K562 (cell line): ENCODE measurements around the gene CCDC85A. TPM values are rescaled to one million over a fixed set of nuclear protein-coding genes. Genes with fewer than 3 reads are reported as not detected.

Source experiments
- ATAC-seq: fragments of 200-7000 bp; cut with Tn5 transposase; 3 replicates; pipeline ENCODE4 v1.9.1; 2020; ENCODE audit warnings: moderate library complexity
- BruUV-seq: library from RNA; stranded (reverse); fragments of 400-500 nt; replicated peaks from 2 replicates; lab custom pipeline; 2021; lab: Mats Ljungman, UMichigan
- CTCF ChIA-PET: fragments of 300-600 bp; formaldehyde crosslinking; extraction: SDS; loops from one replicate; lab custom pipeline; 2021; ENCODE audit warnings: low intra/inter-chr PET ratio; lab: Yijun Ruan, JAX
- POLR2A ChIA-PET: fragments of 300-600, 350-650 bp; sonication (Branson Sonifier 250); formaldehyde crosslinking; extraction: SDS; loops from one replicate; lab custom pipeline; 2021; ENCODE audit warnings: antibody characterized with exemption, inconsistent platforms; lab: Yijun Ruan, JAX
- DNase-seq, 4 experiments: peaks; one replicate each; pipeline versions ENCODE4 v3.0.0 to v3.0.0-alpha.2; 2011 to 2018; ENCODE audit warnings: low spot score in 3 of 4, mixed read lengths in 3 of 4; ENCODE audit errors: extremely low read depth in 1 of 4
- FAIRE-seq: peaks from 2 replicates; lab custom pipeline; 2011; peaks lifted over from hg19 to GRCh38; lab: Jason Lieb, UNC
- H2AFZ ChIP-seq: 2 replicates; pipeline ENCODE4 v1.6.0; 2011; ENCODE audit warnings: low read depth, low read length, control low read depth, inconsistent platforms
- H3K27ac ChIP-seq: fragments of 200-600 bp; 3 replicates; pipeline ENCODE4 v1.8.0; 2011; ENCODE audit warnings: low read depth, mild to moderate bottlenecking, control low read depth, inconsistent platforms, low read length, moderate library complexity, mixed read lengths; ENCODE audit errors: extremely low read depth
- H3K27me3 ChIP-seq, 2 experiments: fragments of 300-600 bp in 1 of 2; 2 replicates in 1 of 2; 3 replicates in 1 of 2; pipeline versions ENCODE4 v1.6.0 to v1.8.0; 2011; ENCODE audit warnings: inconsistent platforms in 2 of 2, low read length in 2 of 2, mild to moderate bottlenecking in 1 of 2, mixed read lengths in 1 of 2, moderate library complexity in 1 of 2; ENCODE audit not compliant: control insufficient read depth in 2 of 2, insufficient read depth in 2 of 2
- H3K36me3 ChIP-seq: fragments of 300-600 bp; 3 replicates; pipeline ENCODE4 v1.8.0; 2011; ENCODE audit warnings: mild to moderate bottlenecking, low read length, inconsistent platforms; ENCODE audit not compliant: control insufficient read depth, insufficient read depth
- H3K4me1 ChIP-seq, 2 experiments: fragments of 200-600 bp in 1 of 2; replicated peaks in 1 of 2; 2 replicates in 1 of 2; 3 replicates in 1 of 2; pipeline versions ENCODE4 v1.5.1 to v1.8.0; 2011; ENCODE audit warnings: inconsistent platforms in 2 of 2, low read length in 2 of 2, mild to moderate bottlenecking in 1 of 2, mixed read lengths in 1 of 2, moderate library complexity in 1 of 2; ENCODE audit not compliant: control insufficient read depth in 2 of 2, insufficient read depth in 2 of 2
- H3K4me2 ChIP-seq: 2 replicates; pipeline ENCODE4 v1.6.1; 2011; ENCODE audit warnings: low read length, control low read depth, inconsistent platforms, mixed read lengths; ENCODE audit not compliant: insufficient read depth
- H3K4me3 ChIP-seq: fragments of 200-600 bp; sonication (generic), shearing (Covaris generic); 2 replicates; pipeline ENCODE4 v1.5.1; 2016; ENCODE audit warnings: control low read depth, inconsistent platforms
- H3K79me2 ChIP-seq: fragments of 200-600 bp; 3 replicates; pipeline ENCODE4 v1.8.0; 2011; ENCODE audit warnings: low read length, inconsistent platforms; ENCODE audit not compliant: control insufficient read depth, insufficient read depth
- H3K9ac ChIP-seq, 2 experiments: 2 replicates each; pipeline versions ENCODE4 v1.6.0 to v1.6.1; 2011; ENCODE audit warnings: low read depth in 2 of 2, low read length in 2 of 2, control low read depth in 1 of 2, inconsistent platforms in 1 of 2, mild to moderate bottlenecking in 1 of 2, mixed read lengths in 1 of 2; ENCODE audit not compliant: insufficient read depth in 1 of 2
- H3K9me1 ChIP-seq: one replicate; pipeline ENCODE4 v1.6.0; 2011; ENCODE audit warnings: inconsistent platforms, mild to moderate bottlenecking, low read length, moderate library complexity; ENCODE audit not compliant: control insufficient read depth, insufficient read depth
- H3K9me3 ChIP-seq: replicated peaks from 2 replicates; pipeline ENCODE4 v1.5.1; 2011; ENCODE audit warnings: low read depth, low read length, inconsistent platforms; ENCODE audit not compliant: control insufficient read depth, insufficient read depth
- H4K20me1 ChIP-seq: replicated peaks from 2 replicates; pipeline ENCODE4 v1.6.1; 2011; ENCODE audit warnings: low read length, inconsistent platforms, mixed read lengths; ENCODE audit not compliant: control insufficient read depth, insufficient read depth
- RREB1 ChIP-seq: fragments of 250-450 bp; sonication (Bioruptor Pico); IDR thresholded peaks from 2 replicates; pipeline ENCODE4 v1.4.0; 2020
- WGBS: fragments of 100-300 bp; shearing (Covaris generic); methylation state at CpG from one replicate; pipeline ENCODE4 v1.1.6; 2016; ENCODE audit warnings: low coverage, mixed read lengths; ENCODE audit not compliant: insufficient coverage; ENCODE audit errors: missing lambda C conversion rate; 5-methylcytosine and 5-hydroxymethylcytosine counted together
- in situ Hi-C: fragments of 300-500 bp; cut with MboI; formaldehyde crosslinking; loops from 4 replicates; pipeline ENCODE4 v1.15.0; 2018; ENCODE audit warnings: inconsistent platforms, mixed read lengths
- intact Hi-C: fragments of 100-400 bp; cut with micrococcal nuclease; formaldehyde crosslinking; loops from 2 replicates; pipeline ENCODE4 v1.14.2; 2022
- polyA plus RNA-seq, 8 experiments: library from polyadenylated mRNA; depleted of rRNA in 4 of 8; stranded (reverse) in 5 of 8; unstranded in 3 of 8; fragments of >200 nt; fragmentation: Nextera tagmentation in 2 of 8; fragmentation: Illumina TruSeq in 1 of 8; extraction: Ambion mirVana in 2 of 8; extraction: Trizol in 1 of 8; gene quantifications; 2 replicates each; pipeline versions ENCODE4 v1.2.1 to v1.2.3, GENCODE V29; 2011 to 2014; ENCODE audit warnings: inconsistent platforms in 1 of 8, missing spikeins in 1 of 8
- total RNA-seq, 7 experiments: library from RNA; depleted of rRNA in 6 of 7; stranded (reverse); fragments of >200 nt in 6 of 7; fragmentation: Illumina TruSeq in 2 of 7; extraction: Trizol in 2 of 7; gene quantifications; 2 replicates each; pipeline versions ENCODE4 v1.2.1 to v1.2.3, GENCODE V29; 2011 to 2021; ENCODE audit warnings: low replicate concordance in 1 of 7

CCDC85A gene
- total and polyA plus RNA-seq, 9 of the 15 experiments (the other 6 are each of a cell fraction or from before 2014, with no cell fraction given): 0.03 to 0.14 (median 0.10) TPM; not detected in 5

DNA sequence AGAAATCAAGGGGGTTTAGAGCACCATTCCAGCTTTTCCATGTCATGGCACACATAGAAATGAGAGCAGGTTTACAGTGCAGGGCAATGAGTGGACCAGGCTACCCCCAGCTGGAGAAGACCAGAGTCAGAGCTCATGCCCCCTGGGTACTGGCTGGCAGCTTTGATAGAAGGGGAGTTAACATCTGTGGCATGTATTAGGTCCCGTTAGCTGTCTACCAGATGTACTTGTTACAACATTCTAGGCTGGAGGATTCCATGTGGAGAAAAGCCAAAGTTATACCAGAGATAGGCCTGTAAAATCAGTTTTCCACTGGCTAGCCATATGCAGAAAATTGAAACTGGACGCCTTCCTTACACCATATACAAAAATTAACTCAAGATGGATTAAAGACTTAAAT lies 109.2 kb downstream of the CCDC85A start:
- FAIRE-seq: no peak
- in situ Hi-C loops: no loop called here
- H3K27ac ChIP-seq: no peak overlapping the region
- no peak overlapping the region for H3K4me2 ChIP-seq
- no peak overlapping the region for H3K4me3 ChIP-seq
- no peaks in the 10 kb centered on the region for H3K27me3 ChIP-seq
- POLR2A ChIA-PET: no interaction called here
- 0% methylated on average over 2 of the region's 2 CpGs for WGBS
- H2AFZ ChIP-seq: no peak overlapping the region
- no peak for TF ChIP-seq RREB1
- TF ChIP-seq, all 486 proteins: peak for 0
- no peaks in the 10 kb centered on the region for H3K4me1 ChIP-seq
- no peak for ATAC-seq
- no TSS peak for BruUV-seq
- DNase-seq: no peak
- H3K9me3 ChIP-seq: no peaks in the 10 kb centered on the region
- intact Hi-C loops: no loop called here
- H4K20me1 ChIP-seq: no peaks in the 10 kb centered on the region
- no peaks in the 10 kb centered on the region for H3K79me2 ChIP-seq
- H3K36me3 ChIP-seq: no peaks in the 10 kb centered on the region
- no peak overlapping the region for H3K9ac ChIP-seq
- H3K9me1 ChIP-seq: no peaks in the 10 kb centered on the region
- CTCF ChIA-PET: no interaction called here
